DMS79 treated with DMSO at 0.1 percent for 48 hours (cell line): ENCODE measurements around the gene CDKL2.
"Not testable (repeated sequence)": the region's sequence is repeated elsewhere in the genome, so short reads cannot be mapped to it uniquely, and the experiment has no call there.

Source experiments
- DNase-seq: peaks from one replicate; lab custom pipeline; 2025; lab: John Stamatoyannopoulos, UW

The CDKL2 gene

DNA sequence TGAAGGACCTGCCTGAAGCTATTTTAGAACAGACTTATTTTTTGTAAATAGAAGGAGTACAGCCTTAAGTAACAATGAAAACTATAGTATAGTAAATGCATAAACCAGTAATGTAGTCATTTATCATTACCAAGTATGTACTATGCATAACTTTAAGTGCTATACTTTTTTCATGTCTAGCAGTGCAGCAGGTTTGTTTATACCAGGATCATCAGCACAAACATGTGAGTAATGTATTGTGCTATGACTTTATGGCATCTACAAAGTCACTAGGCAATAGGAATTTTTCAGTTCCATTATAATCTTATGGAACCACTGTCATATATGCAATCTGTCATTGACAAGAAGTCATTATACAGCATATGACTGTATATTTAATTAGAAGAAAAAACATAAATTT, 77.9 kb downstream of the CDKL2 start:
- DNase-seq, result no peak

DNA sequence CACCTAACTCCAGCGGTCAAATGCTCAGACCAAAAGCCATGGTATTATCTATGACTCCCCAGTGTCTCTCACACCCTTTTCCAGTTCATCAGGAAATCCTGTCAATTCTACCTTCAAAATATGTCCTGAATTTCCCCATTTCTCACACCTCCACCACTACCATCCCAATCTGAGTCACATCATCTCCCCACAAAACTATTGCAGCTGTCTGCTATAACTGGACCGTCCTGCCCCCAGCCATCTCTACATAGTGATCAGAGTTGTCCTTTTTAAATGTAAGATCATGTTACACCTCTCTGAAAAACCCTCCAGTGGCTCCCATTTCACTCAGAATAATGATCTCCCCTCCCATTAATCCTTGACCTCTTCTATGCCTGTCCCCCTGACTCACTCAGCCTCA, 81.3 kb downstream of the CDKL2 start:
- no peak for DNase-seq

DNA sequence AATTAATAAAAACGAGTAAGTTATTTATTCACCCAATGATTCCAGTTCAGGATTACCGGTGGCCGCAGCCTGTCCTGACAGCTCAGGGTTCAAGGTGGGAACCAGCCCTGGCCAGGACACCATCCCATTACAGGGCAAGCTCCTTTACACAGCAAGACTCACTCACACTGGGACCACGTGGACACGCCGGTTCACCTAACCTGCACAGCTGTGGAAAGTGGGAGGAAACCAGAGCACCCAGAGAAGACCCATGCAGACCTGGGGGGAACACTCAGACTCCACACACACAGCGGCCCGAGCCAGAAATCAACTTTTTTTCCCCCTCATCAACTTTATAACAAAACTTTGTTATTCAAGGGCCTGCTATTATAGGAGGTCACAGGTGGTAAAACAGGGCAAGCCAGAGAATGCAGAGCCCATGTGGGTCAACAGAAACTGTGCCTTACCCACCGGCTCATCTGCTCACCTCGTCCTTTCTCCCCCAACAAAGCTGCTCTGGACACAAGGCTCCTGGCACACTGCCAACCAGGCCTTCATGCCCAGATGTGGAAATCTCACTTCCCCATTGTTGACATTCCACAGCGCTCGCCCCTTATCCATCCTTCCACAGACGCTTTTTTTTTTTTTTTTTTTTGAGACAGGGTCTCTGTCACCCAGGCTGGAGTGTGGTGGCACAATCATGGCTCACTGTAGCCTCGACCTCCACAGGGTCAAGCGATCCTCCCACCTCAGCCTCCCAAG, 82.5 kb downstream of the CDKL2 start:
- no peak for DNase-seq

DNA sequence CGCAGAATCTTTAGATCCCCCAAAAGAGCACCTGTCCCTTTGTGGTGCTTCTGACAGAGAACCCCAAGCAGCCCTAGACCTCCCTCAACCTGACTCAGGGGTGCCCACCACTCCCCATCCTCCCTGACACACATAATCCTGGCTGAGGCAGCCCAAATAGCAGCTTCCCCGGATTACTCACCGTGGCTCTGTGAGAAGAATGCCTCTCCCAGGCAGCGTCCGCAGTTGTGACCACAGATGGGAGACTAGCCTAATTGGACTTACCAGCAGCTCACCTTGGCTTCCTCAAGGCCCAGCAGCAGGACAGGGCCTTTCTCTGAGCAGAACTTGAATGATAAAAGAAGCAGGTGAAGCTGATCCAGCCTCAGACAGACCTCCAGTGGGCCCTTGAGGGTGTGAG, 84.8 kb downstream of the CDKL2 start:
- no peak for DNase-seq

DNA sequence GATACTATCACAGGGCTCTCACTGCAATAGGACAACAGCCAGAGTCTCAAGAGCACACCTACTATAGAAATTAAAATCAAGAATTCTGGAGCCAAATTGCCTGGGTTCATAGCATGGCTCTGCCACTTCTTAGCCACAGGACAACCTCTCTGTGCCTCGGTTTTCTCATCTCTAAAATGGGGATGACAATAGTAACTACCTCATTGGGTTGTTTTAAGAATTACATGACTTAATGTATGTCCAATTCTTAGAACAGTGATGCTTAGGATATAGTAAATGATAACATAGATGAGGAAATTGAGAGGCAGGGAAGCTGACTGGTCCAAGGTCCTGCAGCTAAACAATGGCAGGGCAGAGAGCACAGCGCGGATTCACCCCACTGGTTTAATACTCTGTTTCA, 85.5 kb downstream of the CDKL2 start:
- no peak for DNase-seq

DNA sequence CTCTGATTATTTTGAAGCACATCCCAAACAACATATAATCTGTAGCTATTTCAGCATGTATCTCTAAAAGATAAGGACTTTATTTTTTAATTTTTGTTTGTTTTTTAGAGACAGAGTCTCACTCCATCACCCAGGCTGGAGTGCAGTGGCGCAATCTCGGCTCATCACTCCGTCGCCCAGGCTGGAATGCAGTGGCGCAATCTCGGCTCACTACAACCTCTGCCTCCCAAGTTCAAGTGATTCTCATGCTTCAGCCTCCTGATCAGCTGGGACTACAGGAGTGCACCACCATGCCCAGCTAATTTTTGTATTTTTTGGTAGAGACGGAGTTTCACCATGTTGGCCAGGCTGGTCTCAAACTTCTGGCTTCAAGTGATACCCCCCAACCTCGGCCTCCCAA, 86.1 kb downstream of the CDKL2 start:
- not testable (repeated sequence) for DNase-seq

DNA sequence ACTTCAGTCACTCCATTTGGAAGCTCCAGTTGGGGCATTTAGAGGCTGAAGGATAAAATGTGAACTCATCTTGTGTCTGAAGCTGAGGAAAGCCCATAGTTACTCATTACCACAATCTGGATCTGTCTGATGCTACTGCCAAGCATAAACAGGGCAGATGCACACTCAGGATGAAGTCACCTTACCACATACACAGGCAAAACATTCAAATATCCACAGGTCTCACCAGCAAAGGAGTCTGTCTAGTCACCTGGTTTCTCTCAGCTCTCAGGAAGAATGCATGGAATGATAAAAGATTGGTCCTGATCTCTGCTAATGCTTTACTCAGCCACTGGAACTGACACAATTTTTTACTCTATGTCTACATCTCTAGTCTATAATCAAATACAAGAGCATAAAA, 87.5 kb downstream of the CDKL2 start:
- no peak for DNase-seq

DNA sequence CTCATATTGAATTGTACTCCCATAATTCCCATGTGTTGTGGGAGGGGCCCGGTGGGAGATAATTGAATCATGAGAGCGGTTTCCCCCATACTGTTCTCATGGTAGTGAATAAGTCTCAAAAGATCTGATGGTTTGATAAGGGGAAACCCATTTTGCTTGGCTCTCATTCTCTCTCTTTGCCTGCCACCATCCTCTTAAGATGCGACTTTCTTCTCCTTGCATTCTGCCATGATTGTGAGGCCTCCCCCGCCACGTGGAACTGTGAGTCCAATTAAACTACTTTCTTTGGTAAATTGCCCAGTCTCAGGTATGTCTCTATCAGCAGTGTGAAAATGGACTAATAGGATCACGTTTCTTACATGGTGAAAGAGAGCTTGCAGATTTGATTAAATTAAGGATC, 93.0 kb downstream of the CDKL2 start:
- DNase-seq, result not testable (repeated sequence)

DNA sequence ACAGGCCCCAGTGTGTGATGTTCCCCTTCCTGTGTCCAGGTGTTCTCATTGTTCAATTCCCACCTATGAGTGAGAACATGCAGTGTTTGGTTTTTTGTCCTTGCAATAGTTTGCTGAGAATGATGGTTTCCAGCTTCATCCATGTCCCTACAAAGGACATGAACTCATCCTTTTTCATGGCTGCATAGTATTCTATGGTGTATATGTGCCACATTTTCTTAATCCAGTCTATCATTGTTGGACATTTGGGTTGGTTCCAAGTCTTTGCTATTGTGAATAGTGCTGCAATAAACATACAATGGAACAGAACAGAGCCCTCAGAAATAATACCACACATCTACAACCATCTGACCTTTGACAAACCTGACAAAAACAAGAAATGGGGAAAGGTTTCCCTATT, 96.4 kb downstream of the CDKL2 start:
- DNase-seq, result not testable (repeated sequence)

DNA sequence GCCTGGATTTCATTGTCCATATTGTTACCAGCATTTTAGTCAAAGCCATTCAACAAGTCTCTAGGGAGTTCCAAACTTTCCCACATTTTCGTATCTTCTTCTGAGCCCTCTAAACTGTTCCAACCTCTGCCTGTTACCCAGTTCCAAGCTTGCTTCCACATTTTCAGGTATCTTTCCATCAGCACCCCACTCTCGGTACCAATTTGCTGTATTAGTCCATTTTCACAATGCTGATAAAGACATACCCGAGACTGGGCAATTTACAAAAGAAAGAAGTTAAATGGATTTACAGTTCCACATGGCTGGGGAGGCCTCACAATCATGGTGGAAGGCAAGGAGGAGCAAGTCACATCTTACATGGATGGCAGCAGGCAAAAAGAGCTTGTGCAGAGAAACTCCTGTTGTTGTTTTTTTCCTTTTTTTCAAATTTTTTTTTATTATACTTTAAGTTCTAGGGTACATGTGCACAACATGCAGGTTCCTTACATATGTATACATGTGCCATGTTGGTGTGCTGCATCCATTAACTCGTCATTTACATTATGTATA, 96.9 kb downstream of the CDKL2 start:
- DNase-seq, result not testable (repeated sequence)

DNA sequence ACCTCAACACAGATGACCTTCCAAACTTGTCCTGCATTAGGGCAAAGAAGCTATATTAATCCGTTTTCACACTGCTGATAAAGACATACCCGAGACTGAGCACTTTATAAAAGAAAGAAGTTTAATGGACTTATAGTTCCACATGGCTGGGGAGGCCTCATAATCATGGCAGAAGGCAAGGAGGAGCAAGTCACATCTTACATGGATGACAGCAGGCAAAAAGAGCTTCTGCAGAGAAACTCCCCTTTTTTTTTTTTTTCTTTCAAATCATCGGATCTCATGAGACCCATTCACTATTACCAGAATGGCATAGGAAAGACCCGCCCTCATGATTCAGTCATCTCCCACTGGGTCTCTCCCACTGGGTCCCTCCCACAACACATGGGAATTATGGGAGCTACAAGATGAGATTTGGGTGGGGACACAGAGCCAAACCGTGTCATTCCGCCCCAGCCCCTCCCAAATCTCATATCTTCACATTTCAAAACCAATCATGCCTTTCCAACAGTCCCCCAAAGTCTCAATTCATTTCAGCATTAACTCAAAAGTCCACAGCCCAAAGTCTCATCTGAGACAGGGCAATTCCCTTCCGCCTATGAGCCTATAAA, 98.7 kb downstream of the CDKL2 start:
- not testable (repeated sequence) for DNase-seq

DNA sequence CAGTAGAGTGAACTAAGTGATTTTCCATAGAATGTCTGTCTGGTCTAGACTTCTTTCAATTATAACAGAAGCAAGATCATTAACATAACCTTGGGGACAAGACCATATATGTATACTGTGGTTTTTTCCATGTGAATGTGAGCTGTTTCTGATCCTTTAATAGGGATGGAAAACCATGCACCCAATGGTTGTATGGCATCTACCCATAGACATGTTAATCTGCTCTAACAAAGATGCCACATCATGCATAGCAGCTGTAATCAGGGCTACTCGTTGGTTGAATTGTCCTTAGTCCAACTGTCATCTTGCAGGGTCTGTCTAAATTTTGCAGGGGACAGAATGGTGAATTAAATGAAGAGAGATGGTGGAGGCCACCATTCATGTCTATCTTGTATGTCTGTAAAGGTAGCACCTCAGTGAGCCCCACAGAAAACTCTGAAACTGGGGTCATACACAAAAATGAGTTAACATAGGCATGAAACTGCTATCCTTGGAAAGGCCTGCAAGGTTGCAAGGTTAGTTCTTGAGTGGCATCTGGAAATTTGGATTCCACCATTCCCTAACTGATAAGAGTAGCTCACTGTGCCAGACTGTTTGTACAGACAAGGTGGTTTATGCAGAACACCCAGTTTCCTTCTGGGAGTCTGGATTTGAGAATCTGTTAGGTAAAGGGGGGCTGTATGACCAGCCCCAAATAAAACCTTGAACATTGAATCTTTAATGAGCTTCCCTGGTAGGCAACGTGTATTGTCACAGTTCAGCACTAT, 99.6 kb downstream of the CDKL2 start:
- DNase-seq, result no peak
